ENCODE measurements around the gene RANGRF. TPM values are rescaled to one million over a fixed set of nuclear protein-coding genes. Genes with fewer than 3 reads are reported as not detected.

The RANGRF gene
- total RNA-seq, 1 experiment from 2014 or later: 18.0 TPM

- no peaks in the 10 kb centered on the region for H4K20me1 ChIP-seq (ENCODE audit: low read length)
- peak overlapping the region; percentile 98 for H2AFZ ChIP-seq (ENCODE audit: low read length)
- H3K27me3 ChIP-seq (ENCODE audit: low read length): no peaks in the 10 kb centered on the region
- no peaks in the 10 kb centered on the region for H3K36me3 ChIP-seq (ENCODE audit: low read depth, low read length)
- peak overlapping the region; percentile 78 for H3K4me3 ChIP-seq (ENCODE audit: low read length)
- ChIA-PET POLR2A (ENCODE audit: unreplicated experiment) (interaction anchor here (0.7 to 1.4 kb wide), 3 partner anchors 17 to 122 kb away, joined by 3 to 7 read pairs (median 3); partner anchors contain the start of genes CTC1 and PFAS), CTCF (interaction anchor here (1.0 to 1.1 kb wide), 2 partner anchors 10 to 89 kb away, joined by 5 to 6 read pairs; no protein-coding TSS in a partner anchor)
- no peaks in the 10 kb centered on the region for H3K79me2 ChIP-seq (ENCODE audit: low read length)
- DNase-seq (no peak), ATAC-seq (peak; percentile 2; the same call in 1 of the 2 replicates)
- TF ChIP-seq CTCF (conservative IDR thresholded peaks at IDR 0.05; ENCODE audit: low read depth, low read length) (no peak), EZH2phosphoT487 (IDR thresholded peaks at IDR 0.05; ENCODE audit: borderline replicate concordance, low read length) (no peak), EZH2 (IDR thresholded peaks at IDR 0.05; ENCODE audit: low read length, unreplicated experiment) (no peak)
- H3K9me2 ChIP-seq (replicated peaks; ENCODE audit: low read length): no peaks in the 10 kb centered on the region
- H3K27ac ChIP-seq (ENCODE audit: low read length): no peak overlapping the region
- H3K4me1 ChIP-seq (ENCODE audit: insufficient read depth, low read length): no peaks in the 10 kb centered on the region
- H3K9me3 ChIP-seq (ENCODE audit: low read length): no peaks in the 10 kb centered on the region
- H3F3A ChIP-seq (ENCODE audit: low read length, unreplicated experiment): no peaks in the 10 kb centered on the region
- H3K4me2 ChIP-seq (ENCODE audit: low read length): peak overlapping the region; percentile 84
- peak overlapping the region; percentile 71 for H3K9ac ChIP-seq (ENCODE audit: low read length)
- intact Hi-C loops (cut with micrococcal nuclease): loop anchor here (2.0 kb wide), 1 partner anchor 46 kb away; the partner anchor contains the start of genes CTC1 and PFAS
- TSS peak; percentile 70 for BruUV-seq (replicated peaks)
Measured at GRCh38 chr17:8294814-8295316, 6.4 kb downstream of the RANGRF start.

- BruUV-seq (replicated peaks): no TSS peak
- no peak overlapping the region for H3K4me2 ChIP-seq (ENCODE audit: low read length)
Measured at GRCh38 chr17:8300226-8300625, 11.8 kb downstream of the RANGRF start.

More at GRCh38 chr17:8300226-8300625, 11.8 kb downstream of the RANGRF start:
- DNase-seq: no peak
- CTCF ChIA-PET: interaction anchor here (0.6 to 1.1 kb wide), 4 partner anchors 12 to 486 kb away, joined by 3 to 4 read pairs (median 4); partner anchors contain the start of gene RANGRF
- H3K79me2 ChIP-seq (ENCODE audit: low read length): no peaks in the 10 kb centered on the region
- no peaks in the 10 kb centered on the region for H4K20me1 ChIP-seq (ENCODE audit: low read length)
- no peaks in the 10 kb centered on the region for H3F3A ChIP-seq (ENCODE audit: low read length, unreplicated experiment)
- intact Hi-C loops (cut with micrococcal nuclease): no loop called here
- no peak for TF ChIP-seq EZH2 (IDR thresholded peaks at IDR 0.05; ENCODE audit: low read length, unreplicated experiment)
- no peak for TF ChIP-seq CTCF (conservative IDR thresholded peaks at IDR 0.05; ENCODE audit: low read depth, low read length)
- no peaks in the 10 kb centered on the region for H3K9me3 ChIP-seq (ENCODE audit: low read length)
- POLR2A ChIA-PET (ENCODE audit: unreplicated experiment): interaction anchor here (0.6 kb wide), 2 partner anchors 12 to 41 kb away, joined by 3 to 4 read pairs; partner anchors contain the start of gene RANGRF
- H3K36me3 ChIP-seq (ENCODE audit: low read depth, low read length): no peaks in the 10 kb centered on the region
- no peaks in the 10 kb centered on the region for H3K9me2 ChIP-seq (replicated peaks; ENCODE audit: low read length)
- H3K27ac ChIP-seq (ENCODE audit: low read length): no peak overlapping the region
- ATAC-seq: no peak
- no peaks in the 10 kb centered on the region for H3K27me3 ChIP-seq (ENCODE audit: low read length)
- H3K4me1 ChIP-seq (ENCODE audit: insufficient read depth, low read length): no peaks in the 10 kb centered on the region
- H3K4me3 ChIP-seq (ENCODE audit: low read length): no peak overlapping the region
- H3K9ac ChIP-seq (ENCODE audit: low read length): no peak overlapping the region
- peak overlapping the region; percentile 24; the same call in 1 of the 2 replicates for H2AFZ ChIP-seq (ENCODE audit: low read length)
